KMS-11 (cell line): ENCODE data around the gene MAD2L1BP.
"Not testable (repeated sequence)": the region's sequence is repeated elsewhere in the genome, so short reads cannot be mapped to it uniquely, and the experiment has no call there.

Source experiments
- H2AFZ ChIP-seq: fragments of 200-600 bp; sonication (generic); 2 replicates; pipeline ENCODE4 v1.6.1; 2016; ENCODE audit warnings: antibody characterized with exemption, mixed run types, low read depth
- H3K27ac ChIP-seq: fragments of 200-600 bp; sonication (generic); 2 replicates; pipeline ENCODE4 v1.6.1; 2016; ENCODE audit warnings: mild to moderate bottlenecking, mixed run types
- H3K27me3 ChIP-seq: fragments of 200-600 bp; sonication (generic); 2 replicates; pipeline ENCODE4 v1.6.1; 2017; ENCODE audit warnings: mild to moderate bottlenecking, low read depth, mixed run types, moderate library complexity; ENCODE audit not compliant: insufficient read depth
- H3K36me3 ChIP-seq: fragments of 200-600 bp; sonication (generic); 2 replicates; pipeline ENCODE4 v1.6.1; 2017; ENCODE audit warnings: mild to moderate bottlenecking, mixed run types; ENCODE audit not compliant: insufficient read depth
- H3K4me1 ChIP-seq: fragments of 200-600 bp; sonication (generic); 2 replicates; pipeline ENCODE4 v1.6.1; 2016; ENCODE audit warnings: mild to moderate bottlenecking, low read depth, mixed run types; ENCODE audit not compliant: poor library complexity, severe bottlenecking
- H3K4me2 ChIP-seq: fragments of 200-600 bp; sonication (generic); 2 replicates; pipeline ENCODE4 v1.7.0; 2016; ENCODE audit warnings: mild to moderate bottlenecking, mixed run types
- H3K4me3 ChIP-seq: fragments of 200-600 bp; sonication (generic); IDR thresholded peaks from 2 replicates; pipeline ENCODE4 v1.6.1; 2017; ENCODE audit warnings: low read depth, low read length, mixed read lengths; ENCODE audit not compliant: insufficient read depth
- H3K79me2 ChIP-seq: fragments of 200-600 bp; sonication (generic); 2 replicates; pipeline ENCODE4 v1.6.1; 2016; ENCODE audit warnings: low read depth, mixed run types; ENCODE audit not compliant: insufficient read depth
- H3K9ac ChIP-seq: fragments of 200-600 bp; sonication (generic); 2 replicates; pipeline ENCODE4 v1.6.1; 2016; ENCODE audit warnings: mild to moderate bottlenecking, mixed run types
- H4K20me1 ChIP-seq: fragments of 200-600 bp; sonication (generic); 2 replicates; pipeline ENCODE4 v1.6.1; 2016; ENCODE audit warnings: mild to moderate bottlenecking, mixed run types; ENCODE audit not compliant: insufficient read depth
- CTCF ChIP-seq: fragments of 200-600 bp; sonication (generic); conservative IDR thresholded peaks from 2 replicates; pipeline ENCODE4 v1.6.1; 2017; ENCODE audit warnings: low read depth, mild to moderate bottlenecking, antibody characterized with exemption, low read length, moderate library complexity, mixed read lengths

The MAD2L1BP gene

DNA sequence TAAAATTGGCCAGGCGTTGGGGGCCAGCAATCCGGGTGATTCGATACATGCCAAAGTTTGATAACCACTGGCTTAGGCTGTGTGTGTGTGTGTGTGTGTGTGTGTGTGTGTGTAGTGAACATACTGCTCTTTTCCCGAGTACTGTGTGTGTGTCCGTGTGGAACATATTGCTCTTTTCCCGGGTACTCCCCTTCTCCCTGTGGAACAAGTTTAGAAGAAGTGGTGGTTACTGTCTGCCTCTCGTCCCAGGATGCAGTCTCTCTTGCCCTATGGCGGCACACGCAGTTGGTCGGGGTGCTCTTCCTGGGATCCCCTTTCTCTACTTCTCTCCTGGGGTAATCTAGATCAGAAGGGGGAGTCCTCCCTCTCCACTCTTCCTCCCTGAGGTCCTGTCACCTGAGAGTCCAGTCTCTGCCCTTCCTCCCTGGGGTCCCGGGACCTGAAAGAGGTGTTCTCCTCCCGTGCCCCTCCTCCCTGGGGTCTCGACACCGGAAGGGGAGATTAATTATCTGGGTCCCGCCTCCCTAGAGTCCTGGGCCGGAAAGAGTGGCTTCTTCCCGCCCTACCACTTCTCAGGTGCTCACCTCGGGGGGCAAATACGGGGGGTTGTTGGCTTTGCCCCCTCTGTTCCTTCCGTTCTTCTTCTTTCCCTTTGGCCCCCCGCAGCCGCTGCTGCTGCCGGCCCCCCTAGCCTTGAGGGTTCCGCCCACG lies 7.1 kb upstream of the MAD2L1BP start:
- Histone ChIP-seq H3K27me3 (no peaks in the 10 kb centered on the region), H3K27ac (peak overlapping the region; percentile 44), H3K4me2 (peak overlapping the region; percentile 67), H3K36me3 (no peaks in the 10 kb centered on the region; the same call in 1 of the 2 replicates), H3K79me2 (peaks cover 9% of the 10 kb centered on the region; the same call in 1 of the 2 replicates), H3K4me3 (no peak overlapping the region), H3K9ac (peak overlapping the region; percentile 63), H2AFZ (peak overlapping the region; percentile 40), H3K4me1 (peaks cover 36% of the 10 kb centered on the region), H4K20me1 (no peaks in the 10 kb centered on the region)
- no peak for TF ChIP-seq CTCF

- Histone ChIP-seq H3K4me3 (no peak within 1 kb of the TSS), H4K20me1 (no peaks in the 10 kb centered on the region), H3K4me1 (peaks cover 36% of the 10 kb centered on the region), H3K27ac (peak within 1 kb of the TSS; percentile 91), H3K79me2 (peaks cover 9% of the 10 kb centered on the region; the same call in 1 of the 2 replicates), H3K9ac (peak within 1 kb of the TSS; percentile 87), H2AFZ (peak within 1 kb of the TSS; percentile 62), H3K36me3 (no peaks in the 10 kb centered on the region; the same call in 1 of the 2 replicates), H3K4me2 (peak within 1 kb of the TSS; percentile 67), H3K27me3 (no peaks in the 10 kb centered on the region)
- TF ChIP-seq CTCF, result no peak
These were observed 6.5 kb upstream of the MAD2L1BP start, which contains the start of gene GTPBP2 for GRCh38 chr6:43629104-43629504. GTPBP2 (minus strand) TSS chr6:43629264; CDS start chr6:43629162, 102 bp downstream.

- Histone ChIP-seq H4K20me1 (no peaks in the 10 kb centered on the region), H3K4me3 (no peak overlapping the region), H3K27me3 (no peaks in the 10 kb centered on the region), H3K27ac (peak overlapping the region; percentile 91), H3K4me1 (peaks cover 36% of the 10 kb centered on the region), H3K4me2 (peak overlapping the region; percentile 56), H3K9ac (peak overlapping the region; percentile 87), H3K36me3 (no peaks in the 10 kb centered on the region; the same call in 1 of the 2 replicates), H3K79me2 (peaks cover 9% of the 10 kb centered on the region; the same call in 1 of the 2 replicates), H2AFZ (peak overlapping the region; percentile 62)
- no peak for TF ChIP-seq CTCF
These were observed 5.9 kb upstream of the MAD2L1BP start for GRCh38 chr6:43629505-43630300.

DNA sequence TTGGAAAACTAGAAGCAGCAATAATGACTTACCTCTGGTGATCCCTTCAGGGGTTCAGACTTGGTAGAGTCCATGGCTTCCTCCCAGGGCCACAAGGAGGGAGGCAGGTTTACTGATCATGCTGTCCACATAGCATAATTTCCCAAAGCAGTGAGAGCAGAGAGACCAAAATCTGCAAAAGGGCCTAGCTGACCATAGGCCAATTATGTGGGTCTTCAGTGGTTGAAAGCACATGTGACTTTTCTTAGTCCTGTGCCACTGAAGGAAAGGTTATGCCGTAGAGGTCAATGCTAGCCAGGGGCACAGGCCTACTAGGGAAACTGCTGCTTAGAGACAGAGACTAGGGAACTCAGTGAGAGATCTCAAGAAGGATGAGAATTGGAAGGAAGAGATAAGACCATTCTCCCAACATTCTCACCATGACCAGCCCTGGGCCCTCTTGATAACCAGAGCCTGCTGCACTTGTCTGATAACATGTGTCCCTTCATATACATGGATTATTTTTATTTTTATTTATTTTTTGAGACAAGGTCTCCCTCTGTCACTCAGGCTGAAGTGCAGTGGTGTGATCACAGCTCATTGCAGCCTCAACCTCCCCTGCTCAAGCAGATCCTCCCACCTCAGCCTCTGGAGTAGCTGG lies 4.5 kb upstream of the MAD2L1BP start:
- H3K9ac ChIP-seq, result peak overlapping the region; percentile 75; the same call in 1 of the 2 replicates
- no peaks in the 10 kb centered on the region for H4K20me1 ChIP-seq
- H3K4me2 ChIP-seq, result peak overlapping the region; percentile 23
- TF ChIP-seq CTCF, result no peak
- peaks cover 45% of the 10 kb centered on the region for H3K4me1 ChIP-seq
- no peaks in the 10 kb centered on the region for H3K36me3 ChIP-seq
- peak overlapping the region; percentile 43 for H2AFZ ChIP-seq
- H3K79me2 ChIP-seq, result peaks cover 13% of the 10 kb centered on the region
- H3K27ac ChIP-seq, result peak overlapping the region; percentile 91
- H3K27me3 ChIP-seq, result no peaks in the 10 kb centered on the region
- H3K4me3 ChIP-seq, result no peak overlapping the region

DNA sequence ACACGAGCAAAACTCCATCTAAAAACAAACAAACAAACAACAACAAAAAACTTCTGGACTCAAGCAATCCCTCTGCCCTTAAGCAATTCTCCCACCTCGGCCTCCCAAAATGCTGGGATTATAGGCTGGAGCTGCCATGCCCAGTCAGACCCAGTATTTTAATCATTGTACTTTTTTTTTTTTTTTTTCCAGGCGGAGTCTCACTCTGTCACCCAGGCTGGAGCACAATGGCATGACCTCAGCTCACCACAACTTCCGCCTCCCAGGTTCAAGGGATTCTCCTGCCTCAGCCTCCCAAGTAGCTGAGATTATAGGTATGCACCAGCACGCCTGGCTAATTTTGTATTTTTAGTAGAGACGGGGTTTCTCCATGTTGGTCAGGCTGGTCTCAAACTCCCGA lies 2.6 kb upstream of the MAD2L1BP start:
- not testable (repeated sequence) for H2AFZ ChIP-seq, H3K27me3 ChIP-seq, H3K4me2 ChIP-seq, H3K4me3 ChIP-seq, H3K36me3 ChIP-seq, H3K9ac ChIP-seq, H4K20me1 ChIP-seq, H3K27ac ChIP-seq
- Histone ChIP-seq H3K79me2 (peaks cover 27% of the 10 kb centered on the region), H3K4me1 (peaks cover 43% of the 10 kb centered on the region)
